Fibroblast of mammary gland (primary cell): ENCODE data around the gene HSP90AB1.
A peak's percentile ranks its signal among the peaks of the same experiment; 100 is the strongest.

Source experiments
- DNase-seq: peaks from one replicate; pipeline ENCODE4 v3.0.0-alpha.2; 2010; ENCODE audit warnings: low read depth
- H3K4me3 ChIP-seq: 2 replicates; pipeline ENCODE4 v1.5.1; 2011; ENCODE audit warnings: low read depth, mild to moderate bottlenecking, low read length, moderate library complexity; ENCODE audit not compliant: control insufficient read depth
- TF ChIP-seq, protein P1 (sequence below): conservative IDR thresholded peaks from 2 replicates; pipeline ENCODE4 v1.5.1; 2011; ENCODE audit warnings: low read depth, low read length, inconsistent platforms; ENCODE audit not compliant: control insufficient read depth, insufficient read depth

HSP90AB1 gene

GRCh38 chr6:44217332-44218143 lies 29.4 kb upstream of the HSP90AB1 start:
- TF ChIP-seq, protein P1, sequence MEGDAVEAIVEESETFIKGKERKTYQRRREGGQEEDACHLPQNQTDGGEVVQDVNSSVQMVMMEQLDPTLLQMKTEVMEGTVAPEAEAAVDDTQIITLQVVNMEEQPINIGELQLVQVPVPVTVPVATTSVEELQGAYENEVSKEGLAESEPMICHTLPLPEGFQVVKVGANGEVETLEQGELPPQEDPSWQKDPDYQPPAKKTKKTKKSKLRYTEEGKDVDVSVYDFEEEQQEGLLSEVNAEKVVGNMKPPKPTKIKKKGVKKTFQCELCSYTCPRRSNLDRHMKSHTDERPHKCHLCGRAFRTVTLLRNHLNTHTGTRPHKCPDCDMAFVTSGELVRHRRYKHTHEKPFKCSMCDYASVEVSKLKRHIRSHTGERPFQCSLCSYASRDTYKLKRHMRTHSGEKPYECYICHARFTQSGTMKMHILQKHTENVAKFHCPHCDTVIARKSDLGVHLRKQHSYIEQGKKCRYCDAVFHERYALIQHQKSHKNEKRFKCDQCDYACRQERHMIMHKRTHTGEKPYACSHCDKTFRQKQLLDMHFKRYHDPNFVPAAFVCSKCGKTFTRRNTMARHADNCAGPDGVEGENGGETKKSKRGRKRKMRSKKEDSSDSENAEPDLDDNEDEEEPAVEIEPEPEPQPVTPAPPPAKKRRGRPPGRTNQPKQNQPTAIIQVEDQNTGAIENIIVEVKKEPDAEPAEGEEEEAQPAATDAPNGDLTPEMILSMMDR, result no peak
- no peak for DNase-seq
- H3K4me3 ChIP-seq, result no peak overlapping the region

DNA sequence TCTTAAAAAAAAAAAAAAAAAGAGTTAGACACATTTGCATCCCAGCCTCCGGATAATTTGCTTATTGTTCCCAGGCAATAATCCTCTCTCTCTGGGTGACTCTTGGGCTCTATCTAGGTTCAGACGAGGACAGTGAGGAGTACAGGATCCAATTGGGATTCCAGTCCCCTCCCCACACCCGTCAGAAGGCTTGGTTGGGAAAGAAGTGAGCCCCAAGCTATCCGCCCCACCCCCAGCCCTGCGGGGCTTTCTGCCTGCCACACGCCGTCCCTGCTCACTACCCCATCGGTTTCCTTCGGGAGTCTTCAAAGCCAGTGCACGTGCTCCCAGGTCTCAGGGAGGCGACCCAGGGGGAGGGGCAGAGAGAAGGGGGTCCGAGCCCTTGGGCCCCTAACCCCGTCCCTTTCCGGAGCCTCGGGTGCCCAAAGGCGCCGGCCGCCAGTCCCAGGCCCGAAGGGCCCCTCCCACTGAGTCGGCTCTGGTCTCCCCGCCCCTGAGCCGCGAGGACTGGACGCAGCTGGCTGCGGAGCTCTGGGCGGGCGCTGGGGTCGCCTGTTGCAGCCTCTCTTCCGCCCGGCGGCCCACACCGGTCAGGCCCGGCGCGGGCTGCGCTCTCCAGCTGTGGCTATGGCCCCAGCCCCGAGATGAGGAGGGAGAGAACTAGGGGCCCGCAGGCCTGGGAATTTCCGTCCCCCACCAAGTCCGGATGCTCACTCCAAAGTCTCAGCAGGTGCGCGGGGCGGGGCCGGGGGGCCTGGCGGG lies 27.7 kb upstream of the HSP90AB1 start:
- H3K4me3 ChIP-seq, result peak overlapping the region; percentile 34
- peak; percentile 28 for DNase-seq
- TF ChIP-seq, protein P1, result no peak

DNA sequence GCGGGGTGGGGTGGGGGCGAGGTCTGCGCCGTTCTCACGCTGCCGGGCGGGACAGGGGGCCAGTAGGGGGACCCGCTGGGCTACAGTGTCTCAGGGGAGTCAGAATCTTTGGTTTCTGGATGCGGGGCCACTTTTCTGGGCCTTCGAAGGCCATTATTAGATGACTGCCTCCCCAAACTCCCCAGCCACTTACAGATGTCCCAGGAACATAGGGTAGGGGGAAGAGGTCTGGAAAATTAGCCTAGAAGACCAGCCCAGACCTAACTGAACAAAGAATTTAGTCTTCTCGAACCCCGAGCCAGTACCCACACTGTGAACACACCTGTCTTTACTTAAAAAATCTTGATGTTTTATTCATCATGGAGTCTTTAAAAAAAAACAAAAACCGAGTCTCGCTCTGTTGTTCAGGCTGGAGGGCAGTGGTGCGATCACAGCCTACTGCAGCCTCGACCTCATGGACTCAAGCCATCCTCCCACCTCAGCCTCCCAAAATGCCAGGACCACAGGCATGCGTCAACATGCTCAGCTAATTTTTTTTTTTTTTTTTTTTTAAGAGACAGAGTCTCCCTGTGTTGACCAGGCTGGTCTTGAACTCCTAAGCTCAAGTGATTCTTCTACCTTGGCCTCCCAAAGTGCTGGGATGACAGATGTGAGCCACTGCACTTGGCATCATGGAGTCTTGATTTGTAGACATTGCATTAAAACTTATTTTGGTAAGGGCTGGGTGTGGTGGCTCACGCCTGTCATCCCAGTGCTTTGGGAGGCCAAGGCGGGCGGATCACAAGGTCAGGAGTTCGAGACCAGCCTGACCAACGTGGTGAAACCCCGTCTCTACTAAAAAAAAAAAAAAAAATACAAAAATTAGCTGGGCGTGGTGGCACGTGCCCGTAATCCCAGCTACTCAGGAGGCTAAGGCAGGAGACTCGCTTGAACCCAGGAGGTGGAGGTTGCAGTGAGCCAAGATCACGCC lies 26.8 kb upstream of the HSP90AB1 start:
- no peak for DNase-seq
- TF ChIP-seq, protein P1, result no peak
- no peak overlapping the region for H3K4me3 ChIP-seq

DNA sequence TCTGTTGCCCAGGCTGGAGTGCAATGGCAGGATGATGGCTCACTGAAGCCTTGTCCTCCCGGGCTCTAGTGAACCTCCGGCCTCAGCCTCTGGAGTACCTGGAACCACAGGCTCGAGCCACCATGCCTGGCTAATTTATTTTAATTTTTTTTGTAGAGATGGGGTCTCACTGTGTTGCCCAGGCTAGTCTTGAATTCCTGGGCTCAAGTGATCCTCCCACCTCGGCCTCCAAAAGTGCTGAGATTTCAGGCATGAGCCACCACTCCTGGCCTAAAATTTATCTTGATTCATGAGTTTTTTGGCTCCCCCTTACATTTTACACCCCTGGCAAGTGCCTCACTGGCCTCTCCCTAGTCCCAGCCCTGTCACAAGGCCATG lies 26.0 kb upstream of the HSP90AB1 start:
- no peak overlapping the region for H3K4me3 ChIP-seq
- DNase-seq, result no peak

GRCh38 chr6:44221291-44221960 lies 25.5 kb upstream of the HSP90AB1 start:
- peak; percentile 76 for DNase-seq
- no peak overlapping the region for H3K4me3 ChIP-seq
- TF ChIP-seq, protein P1, result peak; percentile 82

More for the DNA sequence above, 26.0 kb upstream of the HSP90AB1 start:
- TF ChIP-seq, protein P1, result no peak

DNA sequence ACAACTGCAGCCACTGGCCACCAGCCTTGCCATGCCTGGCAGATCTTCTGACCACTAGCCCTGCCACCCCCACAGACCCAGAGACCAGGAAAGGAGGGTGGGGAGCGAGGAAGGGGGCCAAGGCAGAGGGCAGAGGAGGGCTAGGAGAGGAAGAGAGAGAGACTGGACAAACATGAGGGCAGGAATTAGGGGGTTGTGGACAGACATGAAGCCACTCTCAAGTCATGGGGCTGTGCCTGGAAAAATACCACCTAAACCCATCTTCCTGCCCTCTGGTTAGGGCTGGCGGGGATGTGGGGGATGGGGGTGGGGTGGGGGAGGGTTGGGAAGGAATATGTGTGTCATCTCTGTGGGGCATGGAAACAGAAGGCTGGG lies 25.0 kb upstream of the HSP90AB1 start:
- H3K4me3 ChIP-seq, result no peak overlapping the region
- TF ChIP-seq, protein P1, result no peak
- DNase-seq, result no peak
